ENCODE data around the gene TPST1. TPM values are rescaled to one million over a fixed set of nuclear protein-coding genes. Genes with fewer than 3 reads are reported as not detected.

TPST1 gene
- total and polyA plus RNA-seq, 2 of the 8 experiments (the other 6 are each of a cell fraction or from before 2014, with no cell fraction given), result 8.2 to 18.4 TPM

DNA sequence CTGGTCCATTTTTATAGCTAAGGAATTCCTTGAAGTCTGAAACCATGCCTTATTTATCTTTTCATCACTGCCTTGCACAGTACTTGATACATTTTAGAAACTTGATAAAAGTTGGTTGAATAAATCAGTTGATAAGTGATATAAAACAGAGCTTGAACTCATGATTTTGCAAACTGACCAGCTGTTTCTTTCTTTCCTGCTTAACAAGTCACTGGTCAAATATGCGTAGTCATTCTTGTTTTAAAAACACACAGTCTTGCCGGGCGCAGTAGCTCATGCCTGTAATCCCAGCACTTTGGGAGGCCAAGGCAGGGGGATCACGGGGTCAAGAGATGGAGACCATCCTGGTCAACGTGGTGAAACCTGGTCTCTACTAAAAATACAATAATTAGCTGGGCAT lies 6.3 kb downstream of the TPST1 start:
- no peak overlapping the region for H2BK12ac ChIP-seq (ENCODE audit: low read depth, low read length)
- DNase-seq (ENCODE audit: low read depth in 1 of 2, low spot score in 2 of 2), result no peak
- no peak overlapping the region for H3K18ac ChIP-seq (ENCODE audit: extremely low read depth, low read length)
- no peaks in the 10 kb centered on the region for H3K36me3 ChIP-seq (ENCODE audit: control insufficient read depth in 2 of 4, insufficient read depth in 4 of 4, low read length in 3 of 4)
- no peaks in the 10 kb centered on the region; a peak in 2 of 7 replicates for H3K4me1 ChIP-seq (replicated peaks in 1 of 4; ENCODE audit: control insufficient read depth in 3 of 4, insufficient read depth in 4 of 4, low read length in 3 of 4)
- no peak overlapping the region for H3K4ac ChIP-seq (replicated peaks; ENCODE audit: insufficient read length, low read depth, low read length)
- no peak overlapping the region for H3K14ac ChIP-seq (ENCODE audit: insufficient read length)
- H3K79me2 ChIP-seq (ENCODE audit: control insufficient read depth in 1 of 2, insufficient read depth in 2 of 2, low read length in 2 of 2), result peaks cover 0 to 1% of the 10 kb centered on the region in 2 experiments; a peak in 1 of 4 replicates
- TF ChIP-seq HDAC6 (IDR thresholded peaks at IDR 0.05; ENCODE audit: low read depth, low read length), result no peak
- TF ChIP-seq, protein P1, sequence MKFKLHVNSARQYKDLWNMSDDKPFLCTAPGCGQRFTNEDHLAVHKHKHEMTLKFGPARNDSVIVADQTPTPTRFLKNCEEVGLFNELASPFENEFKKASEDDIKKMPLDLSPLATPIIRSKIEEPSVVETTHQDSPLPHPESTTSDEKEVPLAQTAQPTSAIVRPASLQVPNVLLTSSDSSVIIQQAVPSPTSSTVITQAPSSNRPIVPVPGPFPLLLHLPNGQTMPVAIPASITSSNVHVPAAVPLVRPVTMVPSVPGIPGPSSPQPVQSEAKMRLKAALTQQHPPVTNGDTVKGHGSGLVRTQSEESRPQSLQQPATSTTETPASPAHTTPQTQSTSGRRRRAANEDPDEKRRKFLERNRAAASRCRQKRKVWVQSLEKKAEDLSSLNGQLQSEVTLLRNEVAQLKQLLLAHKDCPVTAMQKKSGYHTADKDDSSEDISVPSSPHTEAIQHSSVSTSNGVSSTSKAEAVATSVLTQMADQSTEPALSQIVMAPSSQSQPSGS (IDR thresholded peaks at IDR 0.05; ENCODE audit: low read length), result no peak
- no peak overlapping the region for H3K23ac ChIP-seq (ENCODE audit: insufficient read length)
- no peak overlapping the region for H4K5ac ChIP-seq (ENCODE audit: insufficient read length, low read depth, low read length)
- H3K23me2 ChIP-seq (ENCODE audit: low read depth, low read length), result no peaks in the 10 kb centered on the region
- H2AK5ac ChIP-seq (ENCODE audit: low read depth, low read length), result no peak overlapping the region
- no peak overlapping the region for H2BK15ac ChIP-seq (ENCODE audit: low read length)
- no peak overlapping the region for H4K91ac ChIP-seq (replicated peaks; ENCODE audit: insufficient read length, low read length)
- no peak overlapping the region for H4K8ac ChIP-seq (ENCODE audit: extremely low read depth, insufficient read depth, low read length)
- CTCF ChIA-PET (ENCODE audit: partially characterized antibody), result interaction anchor here (0.9 kb wide), 1 partner anchor 181 kb away, joined by 4 read pairs; no protein-coding TSS in a partner anchor
- H4K20me1 ChIP-seq (replicated peaks in 1 of 2; ENCODE audit: control insufficient read depth in 1 of 2, insufficient read depth in 2 of 2, low read length in 2 of 2), result no peaks in the 10 kb centered on the region
- H3K56ac ChIP-seq (replicated peaks; ENCODE audit: insufficient read length, low read depth, low read length), result no peak overlapping the region
- 92% methylated on average over 5 of the region's 5 CpGs; no CpG with 5 or more reads in 1 of the 2 experiments for WGBS, 2 experiments (ENCODE audit: extremely low coverage in 1 of 2, insufficient coverage in 1 of 2, insufficient read length in 1 of 2, insufficient replicate concordance in 2 of 2, low coverage in 1 of 2, low lambda C conversion rate in 2 of 2, missing lambda C conversion rate in 1 of 2)
- no peak overlapping the region for H3K9ac ChIP-seq (replicated peaks in 1 of 4; ENCODE audit: extremely low read depth in 1 of 4, low read depth in 3 of 4, low read length in 3 of 4)
- no peaks in the 10 kb centered on the region; the same call in 1 of the 2 replicates for H3K79me1 ChIP-seq (ENCODE audit: low read depth, low read length)
- H2BK5ac ChIP-seq (ENCODE audit: low read depth, low read length), result no peak overlapping the region
- no peak overlapping the region for H2BK20ac ChIP-seq (ENCODE audit: low read length)
- FAIRE-seq, result no peak
- H3K27me3 ChIP-seq (replicated peaks in 1 of 4; ENCODE audit: control insufficient read depth in 3 of 4, extremely low read depth in 1 of 4, insufficient read depth in 3 of 4, low read length in 3 of 4), result no peaks in the 10 kb centered on the region
- no peak overlapping the region for H2BK120ac ChIP-seq (replicated peaks; ENCODE audit: low read depth, low read length)
- POLR2A ChIA-PET (ENCODE audit: partially characterized antibody), result no interaction called here
- H3K4me2 ChIP-seq (ENCODE audit: insufficient read depth in 1 of 2, low read depth in 2 of 2, low read length in 2 of 2), result no peak overlapping the region
- H2AFZ ChIP-seq (ENCODE audit: low read length), result no peak overlapping the region
- H3K27ac ChIP-seq (ENCODE audit: low read depth, low read length), result no peak overlapping the region
- no peaks in the 10 kb centered on the region for H3K9me3 ChIP-seq (ENCODE audit: insufficient read depth in 2 of 2, low read depth in 1 of 2, low read length in 1 of 2)
- no peak overlapping the region for H3K4me3 ChIP-seq (ENCODE audit: extremely low read depth in 1 of 4, insufficient read depth in 2 of 4, low read depth in 3 of 4, low read length in 4 of 4)

All from H1 (cell line).